Measurements from ENCODE around the gene FNIP1.

FNIP1 gene

GRCh38 chr5:131619102-131619501 is 177.7 kb downstream of the FNIP1 start:
- Histone ChIP-seq H3F3A (ENCODE audit: insufficient read depth, low read length) (no peaks in the 10 kb centered on the region), H3K4me2 (ENCODE audit: low read depth, low read length) (no peak overlapping the region), H3K4me3 (ENCODE audit: low read length) (no peak overlapping the region), H3K79me2 (ENCODE audit: low read length) (peaks cover 100% of the 10 kb centered on the region), H2AFZ (ENCODE audit: low read length) (no peak overlapping the region), H3K4me1 (ENCODE audit: low read length) (no peaks in the 10 kb centered on the region), H3K27me3 (replicated peaks; ENCODE audit: insufficient read depth, low read length) (no peaks in the 10 kb centered on the region), H3K9me3 (replicated peaks; ENCODE audit: insufficient read depth, low read length) (no peaks in the 10 kb centered on the region), H4K20me1 (ENCODE audit: insufficient read depth, low read length) (peaks cover 12% of the 10 kb centered on the region; the same call in 1 of the 2 replicates), H3K9me2 (replicated peaks; ENCODE audit: insufficient read depth, low read length) (no peaks in the 10 kb centered on the region), H3K27ac (ENCODE audit: low read length) (no peak overlapping the region), H3K36me3 (replicated peaks; ENCODE audit: insufficient read depth, low read length) (no peaks in the 10 kb centered on the region), H3K9ac (ENCODE audit: low read length) (no peak overlapping the region)
- TF ChIP-seq EZH2 (optimal IDR thresholded peaks at IDR 0.05; ENCODE audit: low read depth, low read length): no peak
- TF ChIP-seq EZH2phosphoT487 (IDR thresholded peaks at IDR 0.05; ENCODE audit: low read length): no peak
- DNase-seq: no peak

- H4K20me1 ChIP-seq (ENCODE audit: insufficient read depth, low read length): peaks cover 8% of the 10 kb centered on the region; the same call in 1 of the 2 replicates
- no peak overlapping the region for H3K4me2 ChIP-seq (ENCODE audit: low read depth, low read length)
- peaks cover 100% of the 10 kb centered on the region for H3K79me2 ChIP-seq (ENCODE audit: low read length)
- no peaks in the 10 kb centered on the region for H3K9me3 ChIP-seq (replicated peaks; ENCODE audit: insufficient read depth, low read length)
- no peaks in the 10 kb centered on the region for H3K9me2 ChIP-seq (replicated peaks; ENCODE audit: insufficient read depth, low read length)
- H3K27me3 ChIP-seq (replicated peaks; ENCODE audit: insufficient read depth, low read length): no peaks in the 10 kb centered on the region
- TF ChIP-seq EZH2 (optimal IDR thresholded peaks at IDR 0.05; ENCODE audit: low read depth, low read length): no peak
- no peak for TF ChIP-seq EZH2phosphoT487 (IDR thresholded peaks at IDR 0.05; ENCODE audit: low read length)
- no peak for TF ChIP-seq CTCF (IDR thresholded peaks at IDR 0.05; ENCODE audit: low read length)
- no peaks in the 10 kb centered on the region for H3K36me3 ChIP-seq (replicated peaks; ENCODE audit: insufficient read depth, low read length)
- no peak overlapping the region for H3K4me3 ChIP-seq (ENCODE audit: low read length)
- no peak for DNase-seq
- H2AFZ ChIP-seq (ENCODE audit: low read length): no peak overlapping the region
- H3F3A ChIP-seq (ENCODE audit: insufficient read depth, low read length): no peaks in the 10 kb centered on the region
- no peak overlapping the region for H3K27ac ChIP-seq (ENCODE audit: low read length)
- H3K9ac ChIP-seq (ENCODE audit: low read length): no peak overlapping the region
- H3K4me1 ChIP-seq (ENCODE audit: low read length): no peaks in the 10 kb centered on the region
Observed at GRCh38 chr5:131617140-131617822, 179.5 kb downstream of the FNIP1 start.

GRCh38 chr5:131615957-131616356 is 180.9 kb downstream of the FNIP1 start:
- peaks cover 100% of the 10 kb centered on the region for H3K79me2 ChIP-seq (ENCODE audit: low read length)
- H2AFZ ChIP-seq (ENCODE audit: low read length): no peak overlapping the region
- TF ChIP-seq EZH2phosphoT487 (IDR thresholded peaks at IDR 0.05; ENCODE audit: low read length) (no peak), CTCF (IDR thresholded peaks at IDR 0.05; ENCODE audit: low read length) (no peak), EZH2 (optimal IDR thresholded peaks at IDR 0.05; ENCODE audit: low read depth, low read length) (no peak)
- H3K27me3 ChIP-seq (replicated peaks; ENCODE audit: insufficient read depth, low read length): no peaks in the 10 kb centered on the region
- no peak for DNase-seq
- H3K9me3 ChIP-seq (replicated peaks; ENCODE audit: insufficient read depth, low read length): no peaks in the 10 kb centered on the region
- no peak overlapping the region for H3K9ac ChIP-seq (ENCODE audit: low read length)
- no peak overlapping the region for H3K27ac ChIP-seq (ENCODE audit: low read length)
- no peaks in the 10 kb centered on the region for H3K9me2 ChIP-seq (replicated peaks; ENCODE audit: insufficient read depth, low read length)
- H4K20me1 ChIP-seq (ENCODE audit: insufficient read depth, low read length): peaks cover 8% of the 10 kb centered on the region; the same call in 1 of the 2 replicates
- H3K36me3 ChIP-seq (replicated peaks; ENCODE audit: insufficient read depth, low read length): no peaks in the 10 kb centered on the region
- no peaks in the 10 kb centered on the region for H3F3A ChIP-seq (ENCODE audit: insufficient read depth, low read length)
- H3K4me1 ChIP-seq (ENCODE audit: low read length): no peaks in the 10 kb centered on the region
- no peak overlapping the region for H3K4me2 ChIP-seq (ENCODE audit: low read depth, low read length)
- H3K4me3 ChIP-seq (ENCODE audit: low read length): no peak overlapping the region

GRCh38 chr5:131613423-131613822 is 183.4 kb downstream of the FNIP1 start:
- Histone ChIP-seq H3K79me2 (ENCODE audit: low read length) (peaks cover 100% of the 10 kb centered on the region), H3K9me3 (replicated peaks; ENCODE audit: insufficient read depth, low read length) (no peaks in the 10 kb centered on the region), H3K4me3 (ENCODE audit: low read length) (no peak overlapping the region), H3K4me2 (ENCODE audit: low read depth, low read length) (no peak overlapping the region), H3K4me1 (ENCODE audit: low read length) (no peaks in the 10 kb centered on the region), H2AFZ (ENCODE audit: low read length) (no peak overlapping the region), H3K36me3 (replicated peaks; ENCODE audit: insufficient read depth, low read length) (no peaks in the 10 kb centered on the region), H3F3A (ENCODE audit: insufficient read depth, low read length) (no peaks in the 10 kb centered on the region), H4K20me1 (ENCODE audit: insufficient read depth, low read length) (no peaks in the 10 kb centered on the region; the same call in 1 of the 2 replicates), H3K9me2 (replicated peaks; ENCODE audit: insufficient read depth, low read length) (no peaks in the 10 kb centered on the region), H3K27me3 (replicated peaks; ENCODE audit: insufficient read depth, low read length) (no peaks in the 10 kb centered on the region), H3K9ac (ENCODE audit: low read length) (no peak overlapping the region), H3K27ac (ENCODE audit: low read length) (no peak overlapping the region)
- TF ChIP-seq CTCF (IDR thresholded peaks at IDR 0.05; ENCODE audit: low read length) (no peak), EZH2phosphoT487 (IDR thresholded peaks at IDR 0.05; ENCODE audit: low read length) (no peak), EZH2 (optimal IDR thresholded peaks at IDR 0.05; ENCODE audit: low read depth, low read length) (no peak)
- no peak for DNase-seq
